OCI-M2 (cell line): ENCODE data around the gene PAPOLB.

ENCODE experiments used
- DNase-seq: peaks from one replicate; lab custom pipeline; 2025; ENCODE audit not compliant: unreplicated experiment; lab: John Stamatoyannopoulos, UW

Gene PAPOLB

DNA sequence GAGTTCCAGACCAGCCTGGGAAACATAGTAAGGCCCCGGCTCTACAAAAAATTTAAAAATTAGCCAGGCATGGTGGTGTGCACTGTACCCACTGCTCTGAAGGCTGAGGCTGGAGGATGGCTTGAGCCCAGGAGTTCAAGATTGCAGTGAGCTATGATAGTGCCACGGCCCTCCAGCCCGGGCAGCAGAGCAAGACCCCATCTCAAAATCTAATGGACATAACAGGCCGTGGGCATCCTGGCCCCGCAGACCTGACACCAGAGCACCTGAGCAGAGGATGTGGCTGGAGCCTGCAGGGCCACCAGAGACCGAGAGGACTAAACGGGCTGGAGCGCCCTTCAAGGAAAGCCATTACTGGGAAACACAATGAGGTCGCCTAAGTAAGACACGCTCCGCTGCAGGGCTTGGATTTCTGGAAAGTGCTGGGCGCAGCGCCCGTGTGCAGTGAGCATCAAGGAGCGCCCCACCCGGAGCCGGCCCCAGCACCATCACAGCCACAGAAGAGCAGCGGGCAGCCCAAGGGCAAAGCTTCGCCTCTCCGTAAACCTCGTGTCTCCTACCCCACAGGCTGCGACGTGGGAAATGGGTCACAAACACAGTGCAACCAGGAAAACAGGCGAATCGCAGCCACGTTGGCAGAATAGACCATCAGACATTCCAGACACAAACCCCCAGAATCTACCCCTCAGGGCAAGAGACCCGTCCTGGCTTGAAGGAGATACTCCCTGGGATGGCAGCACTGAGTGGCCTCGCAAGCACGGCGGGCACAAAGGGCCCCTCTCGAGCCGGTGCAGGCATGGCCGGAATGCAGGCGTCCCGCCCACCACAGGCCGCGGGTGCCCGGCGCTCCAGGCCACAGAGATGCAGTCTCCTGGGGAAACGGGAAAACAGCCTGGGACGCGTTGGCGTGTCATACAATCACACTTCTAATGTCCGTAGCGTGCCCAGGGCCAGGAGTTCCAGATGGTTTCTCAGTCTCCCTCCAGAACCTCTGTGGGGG is 16.8 kb upstream of the PAPOLB start:
- no peak for DNase-seq

DNA sequence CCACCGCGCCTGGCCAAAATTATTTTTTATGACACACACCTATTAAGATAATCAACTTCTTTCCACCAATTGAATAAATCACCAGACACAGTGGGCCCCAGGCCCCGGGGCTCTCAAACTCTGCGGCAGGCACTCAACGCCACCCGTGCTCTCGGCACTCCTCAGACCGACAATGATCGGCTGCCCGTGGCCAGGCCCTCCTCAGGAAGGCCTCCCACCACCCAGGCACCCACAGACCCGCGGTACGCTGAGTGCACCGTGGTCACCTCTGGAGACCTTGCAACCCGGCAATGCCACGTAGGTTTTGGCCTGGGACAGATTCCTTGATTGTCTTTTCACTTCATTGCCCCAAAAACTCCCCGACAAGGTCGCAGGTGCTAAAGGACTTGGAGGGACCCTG is 14.8 kb upstream of the PAPOLB start:
- no peak for DNase-seq

DNA sequence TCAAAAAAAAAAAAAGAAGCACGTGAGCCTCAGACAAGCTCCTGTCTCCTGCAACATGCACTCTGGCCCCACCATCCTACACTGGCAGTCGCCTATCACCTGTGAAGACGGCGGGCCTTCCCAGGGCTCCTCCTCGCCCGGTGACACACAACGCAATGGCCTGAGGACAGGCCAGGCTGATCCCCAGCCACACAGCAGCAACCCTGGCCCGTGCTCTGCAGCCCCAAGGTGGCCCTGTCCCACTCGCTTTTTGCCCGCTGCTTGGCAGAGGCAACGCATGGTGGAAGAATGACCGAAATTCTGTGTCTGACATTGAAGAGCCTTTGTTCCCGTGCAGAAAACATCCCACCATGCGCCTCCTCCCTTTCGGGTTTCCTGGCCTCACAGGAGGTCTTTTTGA is 13.6 kb upstream of the PAPOLB start:
- no peak for DNase-seq

DNA sequence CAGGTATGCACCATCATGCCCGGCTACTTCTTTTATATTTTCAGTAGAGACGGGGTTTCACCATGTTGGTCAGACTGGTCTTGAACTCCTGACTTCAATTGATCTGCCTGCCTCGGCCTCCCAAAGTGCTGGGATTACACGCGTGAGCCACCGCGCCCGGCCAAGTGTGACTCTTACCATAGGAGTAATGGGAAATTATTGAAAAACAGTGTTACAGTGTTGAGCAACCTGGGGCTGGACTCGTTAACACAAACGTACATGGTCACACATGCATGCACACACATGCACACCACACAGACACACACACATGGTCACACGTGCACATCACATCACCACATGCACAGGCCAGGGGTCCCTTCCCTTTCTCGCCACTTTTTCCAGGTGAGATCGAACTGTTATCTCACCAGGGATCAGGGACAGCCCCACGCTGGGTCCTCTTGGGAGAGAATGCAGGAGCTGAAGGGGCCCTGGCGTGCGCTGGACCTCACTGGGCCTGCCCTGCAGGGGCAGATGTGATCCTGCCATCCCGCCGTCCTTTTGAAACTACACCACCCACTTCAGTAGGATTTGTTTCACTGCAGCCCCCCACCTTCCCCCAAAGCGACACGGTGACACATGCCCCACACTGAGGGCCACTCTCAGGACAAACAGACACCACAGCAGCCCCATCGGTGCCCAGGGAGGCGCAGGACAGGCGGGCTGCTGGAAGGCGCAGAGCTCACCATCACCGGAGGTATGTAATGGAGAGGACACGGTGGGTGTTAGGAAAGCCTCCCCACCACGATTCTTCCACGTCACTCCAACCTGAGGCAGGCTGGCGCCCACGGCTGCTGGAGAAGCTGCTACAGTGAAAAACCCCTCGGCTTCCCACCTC is 11.5 kb upstream of the PAPOLB start:
- DNase-seq = no peak

DNA sequence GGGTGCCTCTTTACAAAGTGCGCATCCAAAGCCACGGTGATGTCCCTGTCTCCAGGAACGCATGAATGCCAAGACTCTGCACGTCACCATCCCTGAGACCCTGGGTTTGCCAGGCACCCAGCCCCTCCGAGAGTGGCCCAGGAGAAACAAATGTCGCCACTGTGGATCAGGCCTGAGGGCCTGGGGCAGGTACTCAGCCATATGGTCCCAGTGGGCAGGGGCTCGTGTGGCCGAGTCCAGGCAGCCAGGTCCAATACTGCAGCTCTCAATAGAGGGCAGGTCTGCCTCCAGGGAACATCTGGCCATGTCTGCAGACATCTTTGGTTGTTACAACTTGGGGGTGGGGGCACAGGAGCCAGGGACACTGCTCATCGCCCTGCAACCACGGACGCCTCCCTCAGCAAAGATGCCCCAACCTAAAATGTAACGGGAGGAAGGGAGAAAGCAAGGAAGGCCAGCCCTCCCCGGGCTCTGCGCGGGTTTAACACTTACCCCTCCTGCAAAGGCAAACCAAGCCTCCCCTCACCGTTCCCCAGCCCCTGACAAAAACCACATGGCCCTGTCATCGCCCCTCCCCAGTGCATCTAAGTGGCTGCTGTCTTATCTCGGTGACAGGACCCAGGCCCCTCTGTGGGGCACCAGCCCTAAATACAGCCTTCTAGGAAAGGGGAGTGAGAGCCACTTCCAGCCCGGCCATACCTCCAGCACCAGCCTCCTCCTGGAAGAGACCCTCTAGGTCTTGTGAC is 10.3 kb upstream of the PAPOLB start:
- no peak for DNase-seq

DNA sequence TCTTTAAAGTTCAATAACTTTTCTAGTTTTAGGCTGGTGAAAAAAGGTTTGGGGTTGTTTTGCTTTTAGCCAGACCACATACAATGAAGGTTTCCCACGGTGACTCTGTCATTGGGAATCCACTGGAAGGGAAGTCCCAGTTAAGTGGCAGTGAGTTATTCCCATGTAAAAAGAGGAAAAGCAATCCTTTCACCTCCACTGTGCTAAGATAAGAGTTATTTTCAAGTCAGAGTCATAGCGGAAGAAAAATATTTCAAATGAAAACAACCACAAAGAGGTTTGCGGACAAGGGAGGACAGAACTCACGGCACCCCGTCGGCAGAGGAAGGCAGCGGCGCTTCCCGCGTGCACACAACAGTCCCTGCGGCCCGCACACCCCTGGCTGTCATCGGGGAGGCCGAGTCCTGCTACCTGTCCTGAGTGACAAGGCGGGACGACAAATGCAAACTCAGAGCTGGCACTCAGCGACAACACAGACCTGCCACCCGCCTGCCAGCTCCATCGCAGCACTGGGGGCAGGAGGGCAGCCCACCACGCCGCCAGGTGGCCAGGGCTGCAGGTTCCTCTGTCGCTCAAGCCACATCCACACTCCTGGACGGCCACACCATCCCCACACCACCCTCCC is 9.3 kb upstream of the PAPOLB start:
- DNase-seq = no peak

DNA sequence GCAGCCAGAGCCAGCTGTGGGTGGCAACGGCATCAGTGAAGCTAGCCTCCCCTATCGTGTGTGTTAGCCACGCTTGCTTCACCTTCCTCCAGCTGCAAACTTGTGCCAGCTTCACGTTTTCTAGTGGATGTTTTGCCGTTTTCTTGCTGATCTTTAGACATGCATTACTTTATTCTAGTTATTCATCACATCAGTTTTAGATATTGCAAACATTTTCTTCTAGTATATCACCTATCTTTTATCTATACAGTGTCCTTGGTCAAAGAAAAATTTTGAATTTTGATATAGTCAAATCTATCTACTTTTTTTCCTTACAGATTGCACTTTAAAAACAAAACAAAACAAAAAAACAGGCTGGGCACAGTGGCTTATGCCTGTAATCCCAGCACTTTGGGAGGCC is 6.7 kb upstream of the PAPOLB start:
- no peak for DNase-seq

DNA sequence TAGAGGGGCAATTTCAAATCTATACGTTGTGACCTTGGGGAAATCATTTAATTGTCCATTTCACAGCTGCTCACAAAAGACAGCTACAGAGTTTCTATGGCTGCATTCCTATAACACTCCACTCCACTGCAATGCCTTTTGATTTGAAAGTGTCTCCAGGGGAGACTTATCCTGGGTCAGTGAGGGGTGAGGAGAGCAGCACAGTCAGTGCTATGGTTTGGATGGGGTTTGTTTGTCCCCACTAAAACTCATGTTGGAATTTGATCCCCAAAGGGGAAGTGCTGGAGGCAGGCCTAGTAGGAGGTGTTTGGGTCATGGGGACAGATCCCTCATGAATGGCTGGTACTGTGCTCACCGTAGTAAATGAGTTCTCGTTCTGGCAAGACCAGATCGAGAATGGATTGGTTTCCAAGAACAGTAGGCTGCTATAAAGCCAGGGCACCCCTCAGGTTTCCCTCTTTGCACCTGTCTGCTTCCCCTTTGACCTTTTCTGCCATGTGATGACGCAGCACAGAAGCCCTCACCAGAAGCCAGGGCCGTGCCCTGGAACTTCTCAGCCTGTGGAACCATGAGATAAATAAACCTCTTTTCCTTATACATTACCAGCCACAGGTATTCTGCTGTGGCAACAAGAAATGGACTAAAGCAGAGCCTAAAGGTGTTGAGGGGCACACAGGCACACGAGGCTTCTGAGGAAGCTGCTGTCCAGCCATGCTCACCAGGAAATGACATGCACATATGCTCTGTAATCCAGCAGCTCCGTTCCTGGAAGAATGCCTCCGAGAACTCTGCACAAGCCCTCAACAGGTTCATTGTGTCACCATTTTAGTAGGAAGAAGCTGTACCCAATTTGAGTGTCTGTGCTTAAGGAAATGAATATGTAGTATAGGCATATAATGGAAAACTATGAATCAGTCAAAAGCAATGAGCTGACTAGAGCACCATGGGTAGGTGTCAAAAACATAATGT is 5.0 kb upstream of the PAPOLB start:
- DNase-seq = no peak

DNA sequence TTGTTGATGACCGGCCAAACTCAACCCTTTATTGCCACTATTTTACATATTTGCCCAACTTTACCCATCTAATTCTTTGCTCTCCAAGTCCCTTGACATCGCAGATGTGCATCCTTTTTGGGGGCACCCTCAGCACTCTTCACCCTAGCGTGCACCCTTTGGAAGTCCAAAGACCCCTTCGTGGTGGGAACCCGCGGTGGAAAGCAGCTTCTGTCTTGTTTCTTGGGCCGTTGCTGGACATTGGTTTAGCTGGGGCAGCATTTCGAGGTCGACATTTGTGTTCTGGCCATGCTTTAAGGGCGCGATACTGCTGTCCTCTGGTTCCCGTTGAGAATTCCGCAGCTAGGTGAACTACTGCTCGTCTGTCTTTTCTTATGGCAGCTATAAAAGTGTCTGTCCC is 326 bp upstream of the PAPOLB start:
- DNase-seq = no peak

DNA sequence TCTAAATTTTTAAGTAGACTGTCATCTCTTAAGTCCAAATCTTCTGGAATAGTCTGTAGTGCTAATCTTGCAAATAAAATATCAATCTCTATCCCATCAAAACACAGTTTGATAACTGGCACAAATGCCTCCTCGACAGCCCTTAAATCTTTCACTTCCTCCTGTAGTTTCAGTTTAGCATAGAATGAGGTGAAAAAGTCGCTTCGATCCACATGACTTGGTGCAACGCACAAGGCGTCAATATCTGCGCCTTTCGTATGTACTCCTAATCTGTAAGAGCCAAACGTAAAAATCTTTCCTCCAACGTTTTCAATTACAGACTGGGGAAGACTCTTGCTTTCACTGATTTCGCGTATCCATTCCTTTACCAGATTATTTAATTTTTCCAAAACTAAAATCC is 603 bp downstream of the PAPOLB start:
- no peak for DNase-seq

DNA sequence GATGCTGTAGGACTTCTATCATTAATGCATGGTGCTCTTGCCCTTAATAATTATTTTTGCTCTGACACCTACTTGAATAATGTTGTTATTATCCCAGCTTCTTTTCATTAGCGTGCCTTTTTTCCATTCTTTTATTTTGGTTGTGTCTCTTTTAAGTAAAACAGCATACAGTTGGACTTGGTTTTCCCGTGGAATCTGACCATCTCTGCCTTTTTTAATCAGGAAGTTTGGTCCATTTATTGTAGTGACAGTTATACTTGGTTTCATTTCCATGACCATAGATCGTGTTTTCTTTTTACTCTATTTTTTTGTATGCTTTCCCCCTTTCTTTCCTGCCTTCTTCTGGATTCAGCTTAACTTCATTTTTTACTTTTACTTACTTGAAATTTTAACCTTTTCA is 4.6 kb downstream of the PAPOLB start:
- no peak for DNase-seq

DNA sequence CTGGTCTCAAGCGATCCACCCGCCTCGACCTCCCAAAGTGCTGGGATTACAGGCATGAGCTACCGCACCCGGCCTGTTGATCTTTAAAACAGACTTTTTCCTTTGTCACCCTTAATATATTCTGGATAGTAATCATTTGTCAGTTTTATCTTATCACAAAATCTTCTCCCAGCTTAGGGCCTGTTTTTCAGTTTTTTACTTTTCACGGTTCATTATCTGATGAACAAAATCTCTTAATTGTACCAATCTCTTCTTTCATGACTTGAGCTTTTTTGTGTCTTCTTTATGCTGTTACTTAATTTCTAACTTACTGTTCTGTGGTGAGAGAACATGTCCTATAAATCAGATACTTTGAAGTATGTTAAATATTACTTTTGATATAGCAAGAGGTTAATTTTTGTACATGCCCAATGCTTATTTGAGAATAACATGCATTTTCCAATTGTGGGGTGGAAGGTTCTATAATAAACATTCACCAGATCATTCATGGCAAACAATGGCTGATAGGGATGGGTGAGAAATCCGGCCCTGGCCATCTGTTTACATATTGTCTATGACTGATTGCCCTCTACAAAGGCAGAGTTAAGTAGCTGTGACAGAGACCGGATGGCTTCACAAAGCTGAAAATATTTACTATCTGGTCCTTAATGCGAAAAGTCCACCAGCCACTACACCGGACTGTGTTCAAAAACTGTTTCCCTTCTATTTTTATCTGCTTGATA is 5.3 kb downstream of the PAPOLB start:
- no peak for DNase-seq

DNA sequence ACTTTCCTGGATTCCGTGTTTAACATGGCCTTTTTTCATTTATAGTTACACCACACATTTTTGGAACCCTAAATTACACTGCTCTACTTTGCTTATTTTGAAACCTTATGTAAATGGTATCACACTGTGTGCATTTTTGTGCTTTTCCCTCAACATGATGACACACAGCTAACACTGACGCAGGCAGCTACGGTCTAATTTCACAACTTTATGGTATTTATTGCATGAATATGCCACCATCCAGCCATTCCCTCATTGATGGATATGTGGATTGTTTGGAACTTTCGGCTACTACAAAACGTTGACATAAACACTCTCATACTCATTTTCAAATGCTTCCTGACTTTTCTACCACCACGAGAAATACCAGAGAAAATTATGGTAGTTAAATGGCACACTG is 6.9 kb downstream of the PAPOLB start:
- no peak for DNase-seq

DNA sequence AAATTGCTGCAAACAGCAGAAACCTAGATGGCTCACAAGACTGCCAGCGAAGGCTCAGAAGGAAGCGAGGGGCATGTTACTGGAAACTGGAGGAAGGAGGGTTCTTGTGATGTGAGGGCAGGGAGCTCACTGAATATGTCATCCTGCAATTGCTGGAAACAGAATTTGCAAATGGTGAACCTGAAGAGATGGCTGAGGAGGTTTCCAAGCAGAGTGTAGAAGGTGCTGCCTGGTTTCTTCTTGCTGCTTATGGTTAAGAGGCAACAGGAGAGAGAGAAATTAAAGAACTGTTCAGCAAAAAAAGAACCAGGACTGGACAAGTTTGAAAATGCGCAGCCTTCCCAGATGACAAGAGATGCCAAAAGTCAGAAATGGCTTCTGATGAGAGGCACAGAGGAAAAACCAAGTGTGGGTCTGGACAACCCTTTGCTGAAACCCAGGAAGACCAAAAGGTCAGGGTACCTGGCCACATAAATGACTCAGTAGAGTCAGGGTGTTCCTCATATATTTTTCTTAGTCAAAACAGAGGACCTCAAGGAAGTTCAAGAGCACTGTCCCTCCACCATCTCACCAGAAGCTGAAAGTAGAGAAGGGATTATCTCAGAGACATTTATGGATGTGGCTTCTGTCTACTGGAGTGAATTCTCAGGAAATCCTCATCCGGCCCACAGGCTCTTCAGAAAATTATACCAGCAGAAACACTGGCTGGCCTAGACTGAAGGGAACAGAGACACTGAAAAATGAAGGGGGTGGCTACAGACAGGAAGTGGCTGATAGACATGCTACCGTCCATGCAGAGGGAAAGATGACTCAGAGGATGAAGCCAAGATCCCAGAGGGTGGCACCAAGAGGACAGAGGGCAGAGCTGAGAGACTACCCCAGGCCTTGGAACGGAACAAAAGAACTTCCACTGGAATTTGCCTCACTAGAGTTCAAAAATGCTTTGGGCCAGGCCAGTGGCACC is 10.1 kb downstream of the PAPOLB start:
- no peak for DNase-seq

DNA sequence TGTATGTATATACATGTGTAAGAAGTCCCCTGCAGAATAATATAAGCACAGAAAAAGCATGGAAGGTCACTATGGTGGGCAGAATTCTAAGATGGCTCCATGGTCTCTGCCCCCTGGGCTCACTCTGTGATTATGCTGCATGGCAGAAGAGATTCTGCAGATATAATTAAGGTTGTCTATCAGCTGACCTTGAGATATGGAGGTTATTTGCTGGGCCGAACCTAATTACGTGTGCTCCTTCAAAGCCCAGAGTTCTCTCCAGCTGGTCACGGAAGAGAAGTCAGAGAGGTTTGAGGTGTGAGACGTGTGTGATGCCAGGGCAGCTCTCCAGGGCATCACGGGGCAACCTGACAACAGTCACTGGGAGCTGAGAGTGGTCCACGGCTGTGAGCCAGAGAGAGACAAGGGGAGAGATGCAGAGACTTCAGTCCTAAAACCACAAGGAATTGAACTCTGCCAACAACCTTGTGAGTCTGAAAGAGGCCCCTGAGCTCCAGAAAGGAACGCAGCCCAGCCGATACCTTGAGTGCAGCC is 11.5 kb downstream of the PAPOLB start:
- DNase-seq = no peak

DNA sequence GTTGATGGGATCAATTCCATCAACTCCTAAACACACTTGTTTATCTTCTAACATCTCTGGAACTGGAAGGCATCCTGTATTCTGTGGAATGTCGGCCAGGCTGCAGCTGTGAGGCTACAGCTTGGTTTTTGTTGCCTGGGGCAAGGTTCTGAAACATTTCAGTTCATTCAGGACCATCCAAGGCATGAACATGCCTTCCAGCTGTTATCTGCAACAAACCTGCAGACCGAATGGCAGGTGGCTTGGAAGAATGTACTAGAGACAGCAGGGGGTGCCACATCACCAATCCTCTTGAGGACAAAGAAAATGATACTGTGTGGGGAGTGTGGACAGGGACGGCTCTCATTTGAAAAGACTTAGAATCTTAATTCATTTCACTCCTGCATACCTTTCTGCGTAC is 12.4 kb downstream of the PAPOLB start:
- no peak for DNase-seq

DNA sequence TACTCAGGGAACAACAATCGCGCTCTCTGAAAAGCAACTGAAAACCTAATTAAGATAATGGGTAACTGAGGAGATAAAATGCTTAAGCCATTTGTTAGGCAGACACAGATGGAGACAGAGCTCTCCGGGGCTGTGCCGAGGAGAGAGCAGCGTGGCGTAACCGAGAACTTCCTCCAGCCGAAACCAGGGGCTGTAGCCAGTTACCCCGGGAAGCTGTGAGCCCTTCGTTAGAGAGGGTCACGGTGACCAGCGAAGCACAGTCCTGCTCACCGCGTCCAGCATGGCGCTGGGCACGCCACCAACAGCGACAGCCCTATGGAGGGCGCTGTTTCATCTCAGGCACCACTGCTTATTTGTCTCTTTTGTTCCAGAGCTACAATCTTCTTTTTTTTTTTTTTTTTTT is 16.1 kb downstream of the PAPOLB start:
- DNase-seq = no peak
